ENCODE results near the gene SH3D19.

DNA sequence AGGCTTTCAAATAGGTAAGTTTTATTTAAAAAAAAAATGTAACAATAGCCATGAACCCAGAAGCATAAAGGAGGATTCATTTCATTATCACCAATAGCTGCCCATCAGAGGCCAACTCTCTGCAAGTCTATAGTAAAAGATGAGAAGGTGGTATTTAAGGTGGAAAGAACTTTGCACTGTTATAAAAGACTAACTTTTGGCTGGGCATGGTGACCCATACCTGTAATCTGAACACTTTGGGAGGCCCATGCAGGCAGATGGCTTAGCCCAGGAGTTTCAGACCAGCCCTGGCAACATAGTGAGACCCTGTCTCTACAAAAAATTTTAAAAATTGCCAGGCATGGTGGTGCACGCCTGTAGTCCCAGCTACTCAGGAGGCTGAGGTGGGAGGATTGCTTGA lies 182.6 kb downstream of the SH3D19 start:
- TF ChIP-seq, protein P1, sequence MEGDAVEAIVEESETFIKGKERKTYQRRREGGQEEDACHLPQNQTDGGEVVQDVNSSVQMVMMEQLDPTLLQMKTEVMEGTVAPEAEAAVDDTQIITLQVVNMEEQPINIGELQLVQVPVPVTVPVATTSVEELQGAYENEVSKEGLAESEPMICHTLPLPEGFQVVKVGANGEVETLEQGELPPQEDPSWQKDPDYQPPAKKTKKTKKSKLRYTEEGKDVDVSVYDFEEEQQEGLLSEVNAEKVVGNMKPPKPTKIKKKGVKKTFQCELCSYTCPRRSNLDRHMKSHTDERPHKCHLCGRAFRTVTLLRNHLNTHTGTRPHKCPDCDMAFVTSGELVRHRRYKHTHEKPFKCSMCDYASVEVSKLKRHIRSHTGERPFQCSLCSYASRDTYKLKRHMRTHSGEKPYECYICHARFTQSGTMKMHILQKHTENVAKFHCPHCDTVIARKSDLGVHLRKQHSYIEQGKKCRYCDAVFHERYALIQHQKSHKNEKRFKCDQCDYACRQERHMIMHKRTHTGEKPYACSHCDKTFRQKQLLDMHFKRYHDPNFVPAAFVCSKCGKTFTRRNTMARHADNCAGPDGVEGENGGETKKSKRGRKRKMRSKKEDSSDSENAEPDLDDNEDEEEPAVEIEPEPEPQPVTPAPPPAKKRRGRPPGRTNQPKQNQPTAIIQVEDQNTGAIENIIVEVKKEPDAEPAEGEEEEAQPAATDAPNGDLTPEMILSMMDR (IDR thresholded peaks at IDR 0.05): no peak
- TF ChIP-seq POLR2A (IDR thresholded peaks at IDR 0.05): no peak

All from esophagus squamous epithelium (tissue), 4 donors.